GM23338 (cell line): ENCODE measurements around the gene PRKAA1. TPM values are rescaled to one million over a fixed set of nuclear protein-coding genes. Genes with fewer than 3 reads are reported as not detected.

Experiments
- ATAC-seq: fragments of 200-7000 bp; cut with Tn5 transposase; 3 replicates; pipeline ENCODE4 v1.9.1; 2020
- DNase-seq: peaks from one replicate; pipeline ENCODE4 v3.0.0-alpha.2; 2015; ENCODE audit warnings: low spot score
- H2AFZ ChIP-seq: fragments of 200-600 bp; sonication (generic); 2 replicates; pipeline ENCODE4 v1.8.0; 2016; ENCODE audit warnings: antibody characterized with exemption, mild to moderate bottlenecking, moderate library complexity
- H3F3A ChIP-seq: fragments of 200-600 bp; sonication (generic); replicated peaks from 2 replicates; pipeline ENCODE4 v1.8.0; 2017; ENCODE audit warnings: antibody characterized with exemption, mixed run types, low read depth
- H3K27ac ChIP-seq: fragments of 200-600 bp; sonication (generic); 2 replicates; pipeline ENCODE4 v1.6.1; 2016; ENCODE audit warnings: low read depth
- H3K27me3 ChIP-seq: fragments of 200-600 bp; sonication (generic); 2 replicates; pipeline ENCODE4 v1.8.0; 2016; ENCODE audit warnings: mild to moderate bottlenecking, mixed run types, moderate library complexity; ENCODE audit not compliant: insufficient read depth
- H3K36me3 ChIP-seq: fragments of 200-600 bp; sonication (generic); 2 replicates; pipeline ENCODE4 v1.8.0; 2016; ENCODE audit warnings: mild to moderate bottlenecking; ENCODE audit not compliant: insufficient read depth
- H3K4me1 ChIP-seq: fragments of 200-600 bp; sonication (generic); 2 replicates; pipeline ENCODE4 v1.8.0; 2016; ENCODE audit warnings: mild to moderate bottlenecking, moderate library complexity; ENCODE audit not compliant: insufficient read depth
- H3K4me2 ChIP-seq: fragments of 200-600 bp; sonication (generic); 2 replicates; pipeline ENCODE4 v1.7.1; 2017; ENCODE audit warnings: mixed run types
- H3K4me3 ChIP-seq: fragments of 200-600 bp; sonication (generic); 2 replicates; pipeline ENCODE4 v1.6.1; 2016; ENCODE audit warnings: mixed run types
- H3K79me2 ChIP-seq: fragments of 200-600 bp; sonication (generic); replicated peaks from 2 replicates; pipeline ENCODE4 v1.8.0; 2017; ENCODE audit warnings: mild to moderate bottlenecking; ENCODE audit not compliant: insufficient read depth
- H3K9me2 ChIP-seq: fragments of 200-600 bp; sonication (generic); 2 replicates; pipeline ENCODE4 v1.8.0; 2017; ENCODE audit not compliant: insufficient read depth
- H4K20me1 ChIP-seq: fragments of 200-600 bp; sonication (generic); replicated peaks from 2 replicates; pipeline ENCODE4 v1.8.0; 2017; ENCODE audit warnings: mild to moderate bottlenecking; ENCODE audit not compliant: insufficient read depth
- H3K27ac Mint-ChIP-seq: 2 replicates; pipeline ENCODE4 v1.8.0; 2020; ENCODE audit warnings: inconsistent platforms, mild to moderate bottlenecking, moderate library complexity, mixed read lengths
- H3K27me3 Mint-ChIP-seq: 3 replicates; pipeline ENCODE4 v1.8.0; 2022; ENCODE audit warnings: low read depth, mild to moderate bottlenecking, moderate library complexity, mixed read lengths, inconsistent platforms; ENCODE audit not compliant: insufficient read depth, poor library complexity
- H3K36me3 Mint-ChIP-seq: 3 replicates; pipeline ENCODE4 v1.8.0; 2021; ENCODE audit warnings: low read depth, mild to moderate bottlenecking, inconsistent platforms, moderate library complexity, mixed read lengths
- H3K4me1 Mint-ChIP-seq: 3 replicates; pipeline ENCODE4 v1.8.0; 2020; ENCODE audit warnings: mild to moderate bottlenecking, inconsistent platforms, mixed read lengths
- H3K4me3 Mint-ChIP-seq: 3 replicates; pipeline ENCODE4 v1.8.0; 2021; ENCODE audit warnings: moderate library complexity, mild to moderate bottlenecking, inconsistent platforms, mixed read lengths
- H3K9me3 Mint-ChIP-seq: 3 replicates; pipeline ENCODE4 v1.8.0; 2020; ENCODE audit warnings: moderate library complexity, mild to moderate bottlenecking, inconsistent platforms, mixed read lengths
- CREB1 ChIP-seq: fragments of 250-450 bp; sonication (Bioruptor Pico); IDR thresholded peaks from 2 replicates; pipeline ENCODE4 v1.5.0; 2020; ENCODE audit warnings: low read depth, mild to moderate bottlenecking, moderate library complexity
- CTCF ChIP-seq, 2 experiments: fragments of 200-600 bp in 1 of 2; sonication (generic) in 1 of 2; conservative IDR thresholded peaks; 2 replicates each; pipeline versions ENCODE4 v1.5.1 to v1.6.1; 2016 to 2017; ENCODE audit warnings: antibody characterized with exemption in 2 of 2, low read depth in 2 of 2, mild to moderate bottlenecking in 2 of 2, moderate library complexity in 1 of 2
- EZH2 ChIP-seq: fragments of 200-600 bp; sonication (generic); IDR thresholded peaks from one replicate; pipeline ENCODE4 v1.8.0; 2017; ENCODE audit warnings: antibody characterized with exemption, mild to moderate bottlenecking, low read depth; ENCODE audit not compliant: unreplicated experiment
- EZH2phosphoT487 ChIP-seq: fragments of 200-600 bp; sonication (generic); IDR thresholded peaks from one replicate; pipeline ENCODE4 v1.8.1; 2018; ENCODE audit warnings: antibody characterized with exemption; ENCODE audit not compliant: unreplicated experiment
- JUNB ChIP-seq: IDR thresholded peaks from one replicate; pipeline ENCODE4 v1.6.1; 2016; ENCODE audit warnings: antibody characterized with exemption; ENCODE audit not compliant: unreplicated experiment
- NANOG ChIP-seq: IDR thresholded peaks from 2 replicates; pipeline ENCODE4 v1.6.1; 2016; ENCODE audit warnings: antibody characterized with exemption, borderline replicate concordance
- POLR2AphosphoS5 ChIP-seq: IDR thresholded peaks from 2 replicates; pipeline ENCODE4 v1.6.1; 2016; ENCODE audit warnings: antibody characterized with exemption, low read depth
- STAT1 ChIP-seq: IDR thresholded peaks from one replicate; pipeline ENCODE4 v1.6.1; 2016; ENCODE audit warnings: antibody characterized with exemption; ENCODE audit not compliant: unreplicated experiment
- ZNF114 ChIP-seq: fragments of 250-450 bp; sonication (Bioruptor Pico); IDR thresholded peaks from 2 replicates; pipeline ENCODE4 v1.5.0; 2020; ENCODE audit warnings: mild to moderate bottlenecking, moderate library complexity
- ZNF331 ChIP-seq: fragments of 250-450 bp; sonication (Bioruptor Pico); IDR thresholded peaks from 2 replicates; pipeline ENCODE4 v1.5.0; 2020; ENCODE audit warnings: low read depth, mild to moderate bottlenecking, moderate library complexity
- ZNF462 ChIP-seq: fragments of 250-450 bp; sonication (Bioruptor Pico); IDR thresholded peaks from 2 replicates; pipeline ENCODE4 v1.5.0; 2020; ENCODE audit warnings: mild to moderate bottlenecking, moderate library complexity
- polyA plus RNA-seq: library from polyadenylated mRNA; unstranded; fragments of >200 nt; fragmentation: Nextera tagmentation; extraction: Ambion mirVana; gene quantifications from 2 replicates; pipeline ENCODE4 v1.2.1, GENCODE V29; 2016
- total RNA-seq: library from RNA; depleted of rRNA; stranded (reverse); fragments of >200 nt; shearing (Covaris generic); gene quantifications from 2 replicates; pipeline ENCODE4 v1.2.3, GENCODE V29; 2014
- TF ChIP-seq, protein P1 (sequence below): IDR thresholded peaks from 2 replicates; pipeline ENCODE4 v1.6.1; 2016; ENCODE audit warnings: antibody characterized with exemption

The PRKAA1 gene
- total and polyA plus RNA-seq, 2 experiments from 2014 or later = 10.3 to 35.0 TPM

GRCh38 chr5:40717281-40717680, 80.9 kb downstream of the PRKAA1 start:
- H3K4me2 ChIP-seq = no peak overlapping the region
- no peak overlapping the region for H2AFZ ChIP-seq
- TF ChIP-seq EZH2 = no peak
- H3K27ac ChIP-seq = no peak overlapping the region
- no peaks in the 10 kb centered on the region for H3K4me1 ChIP-seq
- no peaks in the 10 kb centered on the region for H3F3A ChIP-seq
- H3K79me2 ChIP-seq = no peaks in the 10 kb centered on the region
- no peaks in the 10 kb centered on the region for H3K27me3 ChIP-seq
- Mint-ChIP-seq H3K4me1 (no peaks in the 10 kb centered on the region), H3K4me3 (no peak overlapping the region), H3K9me3 (peaks cover 15% of the 10 kb centered on the region), H3K36me3 (peaks cover 24% of the 10 kb centered on the region), H3K27me3 (no peaks in the 10 kb centered on the region), H3K27ac (no peak overlapping the region)
- peaks cover 5% of the 10 kb centered on the region; the same call in 1 of the 2 replicates for H3K36me3 ChIP-seq
- no peak overlapping the region for H3K4me3 ChIP-seq
- no peaks in the 10 kb centered on the region for H3K9me2 ChIP-seq
- DNase-seq (no peak), ATAC-seq (no peak)
- H4K20me1 ChIP-seq = no peaks in the 10 kb centered on the region

DNA sequence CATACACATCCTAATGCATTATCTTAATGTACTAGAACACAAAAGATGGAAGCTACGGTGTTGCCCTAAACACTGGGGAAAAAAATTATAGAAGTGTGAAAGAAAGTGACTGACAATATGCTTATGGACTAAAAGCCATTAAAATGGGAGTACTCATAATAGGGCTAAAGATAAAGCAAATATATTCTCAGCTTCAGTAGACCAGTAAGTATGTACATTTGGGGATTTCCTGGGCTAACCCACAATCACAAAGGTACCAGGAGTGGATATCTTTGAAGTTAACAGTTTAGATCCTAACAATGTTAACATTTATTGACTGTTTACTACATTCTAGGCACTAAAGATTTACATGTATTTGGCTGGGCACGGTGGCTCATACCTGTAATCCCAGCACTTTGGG, 81.6 kb downstream of the PRKAA1 start:
- Histone ChIP-seq H3K27me3 (no peaks in the 10 kb centered on the region), H3K27ac (no peak overlapping the region), H3K36me3 (0 out of 2 replicates have a peak, but pooled peaks cover 2% of the 10 kb centered on the region), H4K20me1 (no peaks in the 10 kb centered on the region), H3K4me3 (no peak overlapping the region), H3K9me2 (no peaks in the 10 kb centered on the region), H3K4me1 (no peaks in the 10 kb centered on the region), H3K79me2 (no peaks in the 10 kb centered on the region), H2AFZ (no peak overlapping the region), H3K4me2 (no peak overlapping the region), H3F3A (no peaks in the 10 kb centered on the region)
- H3K9me3 Mint-ChIP-seq = peaks cover 8% of the 10 kb centered on the region
- peaks cover 17% of the 10 kb centered on the region for H3K36me3 Mint-ChIP-seq
- no peaks in the 10 kb centered on the region for H3K4me1 Mint-ChIP-seq
- H3K27me3 Mint-ChIP-seq = no peaks in the 10 kb centered on the region
- DNase-seq (no peak), ATAC-seq (no peak)
- no peak overlapping the region for H3K4me3 Mint-ChIP-seq
- no peak overlapping the region for H3K27ac Mint-ChIP-seq
- TF ChIP-seq CTCF (conservative IDR thresholded peaks at IDR 0.05; ENCODE audit: low read depth in 2 of 2) = no peak
- no peak for TF ChIP-seq ZNF462
- TF ChIP-seq POLR2AphosphoS5 = no peak
- TF ChIP-seq JUNB = no peak
- no peak for TF ChIP-seq ZNF331 (CRISPR knock-in tag)
- TF ChIP-seq ZNF114 (CRISPR knock-in tag) = no peak
- no peak for TF ChIP-seq CREB1 (CRISPR knock-in tag)
- no peak for TF ChIP-seq EZH2phosphoT487
- TF ChIP-seq, protein P1, sequence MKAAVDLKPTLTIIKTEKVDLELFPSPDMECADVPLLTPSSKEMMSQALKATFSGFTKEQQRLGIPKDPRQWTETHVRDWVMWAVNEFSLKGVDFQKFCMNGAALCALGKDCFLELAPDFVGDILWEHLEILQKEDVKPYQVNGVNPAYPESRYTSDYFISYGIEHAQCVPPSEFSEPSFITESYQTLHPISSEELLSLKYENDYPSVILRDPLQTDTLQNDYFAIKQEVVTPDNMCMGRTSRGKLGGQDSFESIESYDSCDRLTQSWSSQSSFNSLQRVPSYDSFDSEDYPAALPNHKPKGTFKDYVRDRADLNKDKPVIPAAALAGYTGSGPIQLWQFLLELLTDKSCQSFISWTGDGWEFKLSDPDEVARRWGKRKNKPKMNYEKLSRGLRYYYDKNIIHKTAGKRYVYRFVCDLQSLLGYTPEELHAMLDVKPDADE = no peak
- no peak for TF ChIP-seq NANOG
- no peak for TF ChIP-seq STAT1
- TF ChIP-seq EZH2 = no peak
